Measurements from ENCODE around the gene AJAP1. TPM values are rescaled to one million over a fixed set of nuclear protein-coding genes. Genes with fewer than 3 reads are reported as not detected.

Gene AJAP1
- total RNA-seq, 2 experiments from 2014 or later, result not detected

GRCh38 chr1:4681026-4681425, 26.6 kb downstream of the AJAP1 start:
- H3K27ac ChIP-seq (ENCODE audit: low read depth, low read length, poor library complexity, severe bottlenecking), result no peak overlapping the region
- DNase-seq (ENCODE audit: low spot score), result no peak
- BruUV-seq (replicated peaks), result no TSS peak
- no peaks in the 10 kb centered on the region for H3K4me1 ChIP-seq (ENCODE audit: insufficient read depth, low read length, poor library complexity, severe bottlenecking)
- ChIA-PET CTCF (ENCODE audit: unreplicated experiment) (no interaction called here), POLR2A (no interaction called here)
- no peak overlapping the region for H3K4me2 ChIP-seq (ENCODE audit: low read length)
- intact Hi-C loops (cut with micrococcal nuclease; ENCODE audit: unreplicated experiment), result no loop called here
- no peaks in the 10 kb centered on the region for H3K79me2 ChIP-seq (ENCODE audit: insufficient read depth, low read depth, low read length)
- no peak overlapping the region for H2AFZ ChIP-seq (ENCODE audit: low read length)
- TF ChIP-seq EZH2phosphoT487 (IDR thresholded peaks at IDR 0.05; ENCODE audit: borderline replicate concordance, low read depth, low read length), result no peak
- no peak for TF ChIP-seq CTCF (conservative IDR thresholded peaks at IDR 0.05; ENCODE audit: low read length)
- no peaks in the 10 kb centered on the region for H4K20me1 ChIP-seq (ENCODE audit: insufficient read depth, low read length)
- no peaks in the 10 kb centered on the region for H3K36me3 ChIP-seq (ENCODE audit: insufficient read depth, low read length)
- H3K4me3 ChIP-seq (ENCODE audit: low read depth, low read length, poor library complexity, severe bottlenecking), result no peak overlapping the region
- no peaks in the 10 kb centered on the region for H3K9me2 ChIP-seq (ENCODE audit: insufficient read depth, low read length)
- H3K9me3 ChIP-seq (ENCODE audit: low read length), result no peaks in the 10 kb centered on the region; the same call in 1 of the 2 replicates

GRCh38 chr1:4682607-4683220, 28.3 kb downstream of the AJAP1 start:
- CTCF ChIA-PET (ENCODE audit: unreplicated experiment), result no interaction called here
- no peaks in the 10 kb centered on the region for H3K79me2 ChIP-seq (ENCODE audit: insufficient read depth, low read depth, low read length)
- H3K4me3 ChIP-seq (ENCODE audit: low read depth, low read length, poor library complexity, severe bottlenecking), result no peak overlapping the region
- H4K20me1 ChIP-seq (ENCODE audit: insufficient read depth, low read length), result no peaks in the 10 kb centered on the region
- no peaks in the 10 kb centered on the region; the same call in 1 of the 2 replicates for H3K9me3 ChIP-seq (ENCODE audit: low read length)
- DNase-seq (ENCODE audit: low spot score), result no peak
- POLR2A ChIA-PET, result no interaction called here
- no peaks in the 10 kb centered on the region for H3K36me3 ChIP-seq (ENCODE audit: insufficient read depth, low read length)
- intact Hi-C loops (cut with micrococcal nuclease; ENCODE audit: unreplicated experiment), result no loop called here
- no peaks in the 10 kb centered on the region for H3K4me1 ChIP-seq (ENCODE audit: insufficient read depth, low read length, poor library complexity, severe bottlenecking)
- BruUV-seq (replicated peaks), result no TSS peak
- H3K9me2 ChIP-seq (ENCODE audit: insufficient read depth, low read length), result no peaks in the 10 kb centered on the region
- no peak overlapping the region for H2AFZ ChIP-seq (ENCODE audit: low read length)
- no peak for TF ChIP-seq EZH2phosphoT487 (IDR thresholded peaks at IDR 0.05; ENCODE audit: borderline replicate concordance, low read depth, low read length)
- no peak for TF ChIP-seq CTCF (conservative IDR thresholded peaks at IDR 0.05; ENCODE audit: low read length)
- H3K27ac ChIP-seq (ENCODE audit: low read depth, low read length, poor library complexity, severe bottlenecking), result no peak overlapping the region
- H3K4me2 ChIP-seq (ENCODE audit: low read length), result no peak overlapping the region

GRCh38 chr1:4684136-4684535, 29.7 kb downstream of the AJAP1 start:
- Histone ChIP-seq H3K4me2 (ENCODE audit: low read length) (no peak overlapping the region), H4K20me1 (ENCODE audit: insufficient read depth, low read length) (no peaks in the 10 kb centered on the region), H3K79me2 (ENCODE audit: insufficient read depth, low read depth, low read length) (no peaks in the 10 kb centered on the region), H3K9me2 (ENCODE audit: insufficient read depth, low read length) (no peaks in the 10 kb centered on the region), H2AFZ (ENCODE audit: low read length) (no peak overlapping the region), H3K36me3 (ENCODE audit: insufficient read depth, low read length) (no peaks in the 10 kb centered on the region), H3K27ac (ENCODE audit: low read depth, low read length, poor library complexity, severe bottlenecking) (no peak overlapping the region), H3K9me3 (ENCODE audit: low read length) (no peaks in the 10 kb centered on the region), H3K4me1 (ENCODE audit: insufficient read depth, low read length, poor library complexity, severe bottlenecking) (no peaks in the 10 kb centered on the region), H3K4me3 (ENCODE audit: low read depth, low read length, poor library complexity, severe bottlenecking) (no peak overlapping the region)
- POLR2A ChIA-PET, result no interaction called here
- TF ChIP-seq CTCF (conservative IDR thresholded peaks at IDR 0.05; ENCODE audit: low read length), result no peak
- no peak for TF ChIP-seq EZH2phosphoT487 (IDR thresholded peaks at IDR 0.05; ENCODE audit: borderline replicate concordance, low read depth, low read length)
- CTCF ChIA-PET (ENCODE audit: unreplicated experiment), result no interaction called here
- intact Hi-C loops (cut with micrococcal nuclease; ENCODE audit: unreplicated experiment), result no loop called here
- no peak for DNase-seq (ENCODE audit: low spot score)
- no TSS peak for BruUV-seq (replicated peaks)
